Thyroid gland (tissue), 4 donors: ENCODE measurements around the gene ACCSL. TPM values are rescaled to one million over a fixed set of nuclear protein-coding genes. Genes with fewer than 3 reads are reported as not detected.

Experiments
- DNase-seq, 2 donors: peaks; one replicate each; pipeline ENCODE4 v3.0.0-alpha.2; 2019
- H3K27ac ChIP-seq, 3 donors: fragments of 200-600 bp; sonication (generic); 1 replicate in 2 of 3; 2 replicates in 1 of 3; pipeline ENCODE4 v1.5.1; 2016 to 2019; ENCODE audit warnings: mild to moderate bottlenecking in 1 of 3, moderate library complexity in 1 of 3
- H3K27me3 ChIP-seq: fragments of 200-600 bp; sonication (generic); one replicate; pipeline ENCODE4 v1.5.1; 2019
- H3K36me3 ChIP-seq, 2 donors: fragments of 200-600 bp; sonication (generic); one replicate each; pipeline ENCODE4 v1.5.1; 2016 to 2019
- H3K4me1 ChIP-seq, 2 donors: fragments of 200-600 bp; sonication (generic); one replicate each; pipeline ENCODE4 v1.5.1; 2017 to 2019
- H3K4me3 ChIP-seq, 3 donors: fragments of 200-600 bp; sonication (generic); replicated peaks in 1 of 3; 1 replicate in 2 of 3; 2 replicates in 1 of 3; pipeline ENCODE4 v1.5.1; 2016; ENCODE audit warnings: mild to moderate bottlenecking in 1 of 3
- H3K9me3 ChIP-seq: fragments of 200-600 bp; sonication (generic); one replicate; pipeline ENCODE4 v1.5.1; 2017
- CTCF ChIP-seq, 6 experiments: fragments of 200-600 bp in 3 of 6; fragments of 450-650 bp in 3 of 6; sonication (generic) in 3 of 6; IDR thresholded peaks; one replicate each; pipeline ENCODE4 v1.5.1; 2016 to 2019; ENCODE audit warnings: antibody characterized with exemption in 6 of 6, mild to moderate bottlenecking in 2 of 6, inconsistent platforms in 1 of 6, moderate library complexity in 1 of 6
- POLR2A ChIP-seq, 2 donors: fragments of 450-650 bp; IDR thresholded peaks; one replicate each; pipeline ENCODE4 v1.6.1; 2017; ENCODE audit warnings: antibody characterized with exemption in 2 of 2, mild to moderate bottlenecking in 2 of 2, moderate library complexity in 1 of 2
- WGBS, 2 donors: methylation state at CpG; one replicate each; pipeline ENCODE4 v1.1.5; 2017; 5-methylcytosine and 5-hydroxymethylcytosine counted together
- intact Hi-C: fragments of 100-400 bp; cut with DNase I; formaldehyde crosslinking; loops from one replicate; pipeline ENCODE4 v1.15.1; 2023
- total RNA-seq, 4 donors: library from RNA; depleted of rRNA; stranded (reverse); fragments of >200 nt; gene quantifications; one replicate each; pipeline ENCODE4 v1.2.3, GENCODE V29; 2016

The ACCSL gene
- total RNA-seq, 4 donors from 2014 or later = not detected

- intact Hi-C loops = no loop called here
- no peaks in the 10 kb centered on the region for H3K4me1 ChIP-seq
- no peak overlapping the region for H3K4me3 ChIP-seq
- 87 to 94% methylated on average over 4 of the region's 4 CpGs for WGBS, 2 donors
- no peak for TF ChIP-seq POLR2A (IDR thresholded peaks at IDR 0.05)
- TF ChIP-seq CTCF (IDR thresholded peaks at IDR 0.05) = no peak
- no peaks in the 10 kb centered on the region for H3K27me3 ChIP-seq
- no peak for DNase-seq
- H3K36me3 ChIP-seq = peaks cover 0 to 4% of the 10 kb centered on the region in 2 donors
- H3K27ac ChIP-seq = no peak overlapping the region
- no peaks in the 10 kb centered on the region for H3K9me3 ChIP-seq
Observed at GRCh38 chr11:44082645-44083044, 34.9 kb downstream of the ACCSL start.

- 94% methylated on average over 8 to 10 of the region's 10 CpGs for WGBS, 2 donors
- TF ChIP-seq POLR2A (IDR thresholded peaks at IDR 0.05) (no peak), CTCF (IDR thresholded peaks at IDR 0.05) (no peak)
- Histone ChIP-seq H3K4me1 (no peaks in the 10 kb centered on the region), H3K36me3 (peaks cover 0 to 4% of the 10 kb centered on the region in 2 donors), H3K9me3 (no peaks in the 10 kb centered on the region), H3K27me3 (no peaks in the 10 kb centered on the region), H3K4me3 (no peak overlapping the region), H3K27ac (no peak overlapping the region)
- intact Hi-C loops = no loop called here
- DNase-seq = no peak
Observed at GRCh38 chr11:44083433-44083832, 35.7 kb downstream of the ACCSL start.

GRCh38 chr11:44083906-44084305 is 36.1 kb downstream of the ACCSL start:
- intact Hi-C loops = no loop called here
- H3K4me1 ChIP-seq = no peaks in the 10 kb centered on the region
- no peak overlapping the region for H3K4me3 ChIP-seq
- no peak overlapping the region for H3K27ac ChIP-seq
- H3K36me3 ChIP-seq = peaks cover 0 to 4% of the 10 kb centered on the region in 2 donors
- no peak for DNase-seq
- TF ChIP-seq POLR2A (IDR thresholded peaks at IDR 0.05) (no peak), CTCF (IDR thresholded peaks at IDR 0.05) (no peak)
- WGBS, 2 donors = 80 to 85% methylated on average over 5 of the region's 5 CpGs
- H3K27me3 ChIP-seq = no peaks in the 10 kb centered on the region
- no peaks in the 10 kb centered on the region for H3K9me3 ChIP-seq

GRCh38 chr11:44085330-44085729 is 37.5 kb downstream of the ACCSL start:
- Histone ChIP-seq H3K27me3 (no peaks in the 10 kb centered on the region), H3K4me1 (no peaks in the 10 kb centered on the region), H3K27ac (no peak overlapping the region), H3K4me3 (no peak overlapping the region), H3K36me3 (peaks cover 0 to 4% of the 10 kb centered on the region in 2 donors), H3K9me3 (no peaks in the 10 kb centered on the region)
- intact Hi-C loops = no loop called here
- WGBS, 2 donors = 98 to 100% methylated on average over 1 of the region's 1 CpG
- TF ChIP-seq CTCF (IDR thresholded peaks at IDR 0.05) (no peak), POLR2A (IDR thresholded peaks at IDR 0.05) (no peak)
- DNase-seq = no peak

GRCh38 chr11:44088377-44088776 is 40.6 kb downstream of the ACCSL start:
- Histone ChIP-seq H3K36me3 (peaks cover 0 to under 1% of the 10 kb centered on the region in 2 donors), H3K27me3 (no peaks in the 10 kb centered on the region), H3K9me3 (no peaks in the 10 kb centered on the region), H3K4me1 (no peaks in the 10 kb centered on the region), H3K27ac (no peak overlapping the region), H3K4me3 (no peak overlapping the region)
- WGBS, 2 donors = 92 to 94% methylated on average over 4 of the region's 4 CpGs
- intact Hi-C loops = no loop called here
- TF ChIP-seq CTCF (IDR thresholded peaks at IDR 0.05) (no peak), POLR2A (IDR thresholded peaks at IDR 0.05) (no peak)
- no peak for DNase-seq
